ENCODE data around the gene ACTR1B.
"Not testable (repeated sequence)": the region's sequence is repeated elsewhere in the genome, so short reads cannot be mapped to it uniquely, and the experiment has no call there.

Gene ACTR1B

GRCh38 chr2:97625354-97626048 lies 38.3 kb downstream of the ACTR1B start:
- not testable (repeated sequence) for H3K9me3 ChIP-seq (ENCODE audit: insufficient read depth, low read depth, low read length); H3K4me3 ChIP-seq (ENCODE audit: low read length, poor library complexity, severe bottlenecking); H3K4me2 ChIP-seq (ENCODE audit: low read depth, low read length, poor library complexity, severe bottlenecking); H3K9ac ChIP-seq (ENCODE audit: low read depth, low read length, poor library complexity, severe bottlenecking); H2AFZ ChIP-seq (ENCODE audit: low read length); H3F3A ChIP-seq (ENCODE audit: low read depth); H3K27me3 ChIP-seq (ENCODE audit: insufficient read depth, low read length, poor library complexity, severe bottlenecking); H3K36me3 ChIP-seq (ENCODE audit: insufficient read depth, low read length); H3K9me2 ChIP-seq (replicated peaks; ENCODE audit: low read depth, low read length); H3K79me2 ChIP-seq (ENCODE audit: insufficient read depth, low read length); H4K20me1 ChIP-seq (ENCODE audit: insufficient read depth, low read length, poor library complexity, severe bottlenecking); H3K4me1 ChIP-seq (ENCODE audit: insufficient read depth, low read length, poor library complexity, severe bottlenecking)

- not testable (repeated sequence) for H3K27me3 ChIP-seq (ENCODE audit: insufficient read depth, low read length, poor library complexity, severe bottlenecking); H3K9me2 ChIP-seq (replicated peaks; ENCODE audit: low read depth, low read length); H3K9me3 ChIP-seq (ENCODE audit: insufficient read depth, low read depth, low read length); H3K79me2 ChIP-seq (ENCODE audit: insufficient read depth, low read length); H3F3A ChIP-seq (ENCODE audit: low read depth); H3K4me2 ChIP-seq (ENCODE audit: low read depth, low read length, poor library complexity, severe bottlenecking); H2AFZ ChIP-seq (ENCODE audit: low read length); H3K9ac ChIP-seq (ENCODE audit: low read depth, low read length, poor library complexity, severe bottlenecking); H3K4me1 ChIP-seq (ENCODE audit: insufficient read depth, low read length, poor library complexity, severe bottlenecking); H4K20me1 ChIP-seq (ENCODE audit: insufficient read depth, low read length, poor library complexity, severe bottlenecking); H3K36me3 ChIP-seq (ENCODE audit: insufficient read depth, low read length); H3K4me3 ChIP-seq (ENCODE audit: low read length, poor library complexity, severe bottlenecking)
Observed at GRCh38 chr2:97622976-97623375, 40.9 kb downstream of the ACTR1B start.

GRCh38 chr2:97620492-97620891 lies 43.4 kb downstream of the ACTR1B start:
- H3K9ac ChIP-seq (ENCODE audit: low read depth, low read length, poor library complexity, severe bottlenecking); H4K20me1 ChIP-seq (ENCODE audit: insufficient read depth, low read length, poor library complexity, severe bottlenecking); H3K9me3 ChIP-seq (ENCODE audit: insufficient read depth, low read depth, low read length); H2AFZ ChIP-seq (ENCODE audit: low read length); H3K4me3 ChIP-seq (ENCODE audit: low read length, poor library complexity, severe bottlenecking); H3K9me2 ChIP-seq (replicated peaks; ENCODE audit: low read depth, low read length); H3K36me3 ChIP-seq (ENCODE audit: insufficient read depth, low read length); H3K4me2 ChIP-seq (ENCODE audit: low read depth, low read length, poor library complexity, severe bottlenecking); H3K4me1 ChIP-seq (ENCODE audit: insufficient read depth, low read length, poor library complexity, severe bottlenecking); H3K27me3 ChIP-seq (ENCODE audit: insufficient read depth, low read length, poor library complexity, severe bottlenecking); H3F3A ChIP-seq (ENCODE audit: low read depth); H3K79me2 ChIP-seq (ENCODE audit: insufficient read depth, low read length): not testable (repeated sequence)

- not testable (repeated sequence) for H3K9me2 ChIP-seq (replicated peaks; ENCODE audit: low read depth, low read length); H4K20me1 ChIP-seq (ENCODE audit: insufficient read depth, low read length, poor library complexity, severe bottlenecking); H3F3A ChIP-seq (ENCODE audit: low read depth); H3K27me3 ChIP-seq (ENCODE audit: insufficient read depth, low read length, poor library complexity, severe bottlenecking); H3K79me2 ChIP-seq (ENCODE audit: insufficient read depth, low read length); H3K4me3 ChIP-seq (ENCODE audit: low read length, poor library complexity, severe bottlenecking); H3K9ac ChIP-seq (ENCODE audit: low read depth, low read length, poor library complexity, severe bottlenecking); H3K9me3 ChIP-seq (ENCODE audit: insufficient read depth, low read depth, low read length); H3K4me1 ChIP-seq (ENCODE audit: insufficient read depth, low read length, poor library complexity, severe bottlenecking); H2AFZ ChIP-seq (ENCODE audit: low read length); H3K4me2 ChIP-seq (ENCODE audit: low read depth, low read length, poor library complexity, severe bottlenecking); H3K36me3 ChIP-seq (ENCODE audit: insufficient read depth, low read length)
Observed at GRCh38 chr2:97618939-97619827, 44.7 kb downstream of the ACTR1B start.

- Histone ChIP-seq H3K36me3 (ENCODE audit: insufficient read depth, low read length) (no peaks in the 10 kb centered on the region), H3K9ac (ENCODE audit: low read depth, low read length, poor library complexity, severe bottlenecking) (no peak overlapping the region), H2AFZ (ENCODE audit: low read length) (no peak overlapping the region), H3K4me3 (ENCODE audit: low read length, poor library complexity, severe bottlenecking) (no peak overlapping the region), H3F3A (ENCODE audit: low read depth) (no peaks in the 10 kb centered on the region), H3K4me1 (ENCODE audit: insufficient read depth, low read length, poor library complexity, severe bottlenecking) (no peaks in the 10 kb centered on the region), H3K27me3 (ENCODE audit: insufficient read depth, low read length, poor library complexity, severe bottlenecking) (no peaks in the 10 kb centered on the region), H3K79me2 (ENCODE audit: insufficient read depth, low read length) (no peaks in the 10 kb centered on the region), H4K20me1 (ENCODE audit: insufficient read depth, low read length, poor library complexity, severe bottlenecking) (no peaks in the 10 kb centered on the region), H3K4me2 (ENCODE audit: low read depth, low read length, poor library complexity, severe bottlenecking) (no peak overlapping the region), H3K9me3 (ENCODE audit: insufficient read depth, low read depth, low read length) (no peaks in the 10 kb centered on the region), H3K9me2 (replicated peaks; ENCODE audit: low read depth, low read length) (no peaks in the 10 kb centered on the region)
- TF ChIP-seq CTCF (conservative IDR thresholded peaks at IDR 0.05; ENCODE audit: low read length): no peak
- no peak for TF ChIP-seq EZH2phosphoT487 (IDR thresholded peaks at IDR 0.05; ENCODE audit: borderline replicate concordance)
Observed at GRCh38 chr2:97617911-97618310, 45.9 kb downstream of the ACTR1B start.

GRCh38 chr2:97615746-97616145 lies 48.1 kb downstream of the ACTR1B start:
- not testable (repeated sequence) for H2AFZ ChIP-seq (ENCODE audit: low read length); H3K4me1 ChIP-seq (ENCODE audit: insufficient read depth, low read length, poor library complexity, severe bottlenecking); H3F3A ChIP-seq (ENCODE audit: low read depth); H3K79me2 ChIP-seq (ENCODE audit: insufficient read depth, low read length); H3K36me3 ChIP-seq (ENCODE audit: insufficient read depth, low read length); H3K9me3 ChIP-seq (ENCODE audit: insufficient read depth, low read depth, low read length); H3K9ac ChIP-seq (ENCODE audit: low read depth, low read length, poor library complexity, severe bottlenecking); H3K4me3 ChIP-seq (ENCODE audit: low read length, poor library complexity, severe bottlenecking); H3K9me2 ChIP-seq (replicated peaks; ENCODE audit: low read depth, low read length); H3K27me3 ChIP-seq (ENCODE audit: insufficient read depth, low read length, poor library complexity, severe bottlenecking); H4K20me1 ChIP-seq (ENCODE audit: insufficient read depth, low read length, poor library complexity, severe bottlenecking); H3K4me2 ChIP-seq (ENCODE audit: low read depth, low read length, poor library complexity, severe bottlenecking)

All from Loucy (cell line).